Stimulated activated CD4-positive, alpha-beta T cell treated with anti-CD3 and anti-CD28 coated beads, Interleukin-15, amount 100 ng/mL, for 1 hour (primary cell): ENCODE data around the gene ABCC4.

Experiments used
- DNase-seq, 2 donors: peaks; one replicate each; pipeline ENCODE4 v3.0.0-alpha.2; 2020; ENCODE audit warnings: low read depth in 1 of 2, low spot score in 1 of 2

ABCC4 gene

GRCh38 chr13:95160112-95160906 is 140.9 kb downstream of the ABCC4 start:
- no peak for DNase-seq

- DNase-seq: no peak
Measured at GRCh38 chr13:95159458-95159857, 141.8 kb downstream of the ABCC4 start.

GRCh38 chr13:95156208-95156607 is 145.0 kb downstream of the ABCC4 start:
- DNase-seq: no peak

GRCh38 chr13:95155504-95155903 is 145.7 kb downstream of the ABCC4 start:
- DNase-seq: no peak

GRCh38 chr13:95155093-95155492 is 146.2 kb downstream of the ABCC4 start:
- DNase-seq: no peak

- DNase-seq: no peak
Measured at GRCh38 chr13:95154413-95154886, 146.8 kb downstream of the ABCC4 start.

GRCh38 chr13:95153647-95154412 is 147.4 kb downstream of the ABCC4 start:
- DNase-seq: no peak

GRCh38 chr13:95151942-95152587 is 149.2 kb downstream of the ABCC4 start:
- no peak for DNase-seq

GRCh38 chr13:95150555-95150954 is 150.7 kb downstream of the ABCC4 start:
- no peak for DNase-seq

- no peak for DNase-seq
Measured at GRCh38 chr13:95146486-95146885, 154.8 kb downstream of the ABCC4 start.

GRCh38 chr13:95145587-95145986 is 155.7 kb downstream of the ABCC4 start:
- no peak for DNase-seq

- no peak for DNase-seq
Measured at GRCh38 chr13:95140502-95140901, 160.7 kb downstream of the ABCC4 start.

- no peak for DNase-seq
Measured at GRCh38 chr13:95138876-95139585, 162.2 kb downstream of the ABCC4 start.

- DNase-seq: no peak
Measured at GRCh38 chr13:95137096-95137495, 164.2 kb downstream of the ABCC4 start.

- no peak for DNase-seq
Measured at GRCh38 chr13:95136638-95137037, 164.6 kb downstream of the ABCC4 start.

GRCh38 chr13:95133498-95133897 is 167.8 kb downstream of the ABCC4 start:
- no peak for DNase-seq

- no peak for DNase-seq
Measured at GRCh38 chr13:95129004-95129403, 172.2 kb downstream of the ABCC4 start.

GRCh38 chr13:95128045-95128643 is 173.1 kb downstream of the ABCC4 start:
- DNase-seq: no peak

- DNase-seq: no peak
Measured at GRCh38 chr13:95124959-95125358, 176.3 kb downstream of the ABCC4 start.

- DNase-seq: no peak
Measured at GRCh38 chr13:95123726-95124125, 177.5 kb downstream of the ABCC4 start.

- DNase-seq: no peak
Measured at GRCh38 chr13:95122063-95122462, 179.2 kb downstream of the ABCC4 start.
